Ectodermal cell (in vitro differentiated cells): Measurements from ENCODE around the gene TRIM47.
"Not testable (repeated sequence)": the region's sequence is repeated elsewhere in the genome, so short reads cannot be mapped to it uniquely, and the experiment has no call there.

Experiments used
- H3K27ac ChIP-seq: 2 replicates; pipeline ENCODE4 v1.7.0; 2013; ENCODE audit warnings: mild to moderate bottlenecking, low read depth, low read length; ENCODE audit not compliant: insufficient read depth, poor library complexity, severe bottlenecking
- H3K27me3 ChIP-seq: 2 replicates; pipeline ENCODE4 v1.7.0; 2013; ENCODE audit warnings: mild to moderate bottlenecking, low read length; ENCODE audit not compliant: insufficient read depth, control insufficient read depth, poor library complexity, severe bottlenecking
- H3K36me3 ChIP-seq: one replicate; pipeline ENCODE4 v1.7.0; 2013; ENCODE audit warnings: low read length; ENCODE audit not compliant: control insufficient read depth, insufficient read depth
- H3K4me1 ChIP-seq: one replicate; pipeline ENCODE4 v1.7.0; 2013; ENCODE audit warnings: low read length; ENCODE audit not compliant: control insufficient read depth, insufficient read depth
- H3K4me3 ChIP-seq: 2 replicates; pipeline ENCODE4 v1.7.0; 2013; ENCODE audit warnings: low read depth, low read length, control low read depth; ENCODE audit not compliant: insufficient read depth
- H3K9me3 ChIP-seq: 2 replicates; pipeline ENCODE4 v1.7.0; 2013; ENCODE audit warnings: mild to moderate bottlenecking, low read length, moderate library complexity; ENCODE audit not compliant: control insufficient read depth
- WGBS, 2 experiments: methylation state at CpG; one replicate each; pipeline ENCODE4 v1.1.7; 2013; ENCODE audit warnings: missing lambda C conversion rate in 2 of 2; 5-methylcytosine and 5-hydroxymethylcytosine counted together

TRIM47 gene

GRCh38 chr17:75876190-75876937 lies 2.0 kb downstream of the TRIM47 start:
- 49% methylated on average over 26 of the region's 26 CpGs for WGBS, 2 experiments
- Histone ChIP-seq H3K4me3 (no peak overlapping the region), H3K9me3 (no peaks in the 10 kb centered on the region), H3K27ac (no peak overlapping the region), H3K4me1 (peaks cover 9% of the 10 kb centered on the region), H3K36me3 (no peaks in the 10 kb centered on the region), H3K27me3 (peaks cover 49% of the 10 kb centered on the region)

DNA sequence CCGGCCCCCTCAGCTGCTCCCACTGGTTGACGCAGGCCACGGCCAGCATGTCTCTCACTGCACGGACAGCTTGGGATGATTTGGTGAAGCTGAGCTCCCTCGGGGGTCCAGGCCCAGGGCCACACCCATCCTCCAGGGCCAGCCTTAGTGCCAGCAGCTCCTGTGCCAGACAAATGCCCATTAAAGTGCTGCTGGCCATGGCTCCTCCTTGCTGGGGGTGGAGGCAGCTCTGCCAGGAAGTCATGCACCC lies 2.5 kb downstream of the TRIM47 start:
- 85 to 90% methylated on average over 5 of the region's 5 CpGs for WGBS, 2 experiments
- no peaks in the 10 kb centered on the region for H3K36me3 ChIP-seq
- H3K27me3 ChIP-seq: peaks cover 49% of the 10 kb centered on the region
- no peaks in the 10 kb centered on the region for H3K9me3 ChIP-seq
- peaks cover 9% of the 10 kb centered on the region for H3K4me1 ChIP-seq
- H3K27ac ChIP-seq: no peak overlapping the region
- no peak overlapping the region for H3K4me3 ChIP-seq

DNA sequence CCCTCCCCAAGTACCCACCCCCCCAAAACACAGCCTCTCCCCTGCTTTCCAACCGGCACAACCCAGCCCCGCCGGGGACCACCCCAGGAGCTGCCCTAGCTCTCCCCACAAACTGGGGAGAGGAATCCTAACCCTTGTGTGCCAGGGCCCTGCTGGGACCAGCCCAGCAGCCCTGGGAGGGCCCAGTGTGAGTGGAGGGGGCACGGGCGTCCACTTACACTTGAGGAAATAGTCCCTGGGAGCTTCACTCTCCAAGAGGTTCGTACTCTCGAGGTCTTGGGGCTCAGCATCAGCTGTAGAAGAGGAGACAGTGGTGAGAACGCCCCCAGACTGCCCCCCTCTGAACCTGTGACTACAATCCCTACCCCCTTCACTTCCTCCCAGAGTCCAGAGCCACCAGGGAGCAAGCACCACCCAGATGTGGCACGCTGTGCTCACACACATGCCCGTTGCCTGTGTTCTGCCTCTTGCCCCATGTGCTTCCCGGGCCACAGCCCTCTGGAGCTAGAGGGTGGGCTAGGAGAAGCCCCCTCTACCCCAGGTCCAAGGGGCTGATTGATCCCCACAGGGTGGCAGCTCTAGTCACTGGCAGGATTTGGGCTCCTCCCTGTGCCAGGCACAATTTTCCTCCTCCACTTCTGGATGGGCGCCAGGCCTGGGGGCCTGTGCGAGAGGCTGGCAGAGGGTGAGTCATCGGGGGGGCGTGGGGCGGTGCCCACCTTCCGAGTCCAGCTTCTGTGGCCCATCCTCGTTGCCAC lies 3.0 kb downstream of the TRIM47 start:
- H3K27me3 ChIP-seq: peaks cover 49% of the 10 kb centered on the region
- H3K4me1 ChIP-seq: peaks cover 9% of the 10 kb centered on the region
- H3K9me3 ChIP-seq: no peaks in the 10 kb centered on the region
- no peak overlapping the region for H3K4me3 ChIP-seq
- H3K27ac ChIP-seq: no peak overlapping the region
- WGBS, 2 experiments: 82 to 85% methylated on average over 18 of the region's 18 CpGs
- no peaks in the 10 kb centered on the region for H3K36me3 ChIP-seq

- Histone ChIP-seq H3K36me3 (no peaks in the 10 kb centered on the region), H3K27ac (no peak overlapping the region), H3K27me3 (peaks cover 41% of the 10 kb centered on the region), H3K9me3 (no peaks in the 10 kb centered on the region), H3K4me3 (no peak overlapping the region), H3K4me1 (peaks cover 9% of the 10 kb centered on the region)
- 93 to 94% methylated on average over 38 of the region's 38 CpGs for WGBS, 2 experiments
Observed at GRCh38 chr17:75874323-75875181, 3.8 kb downstream of the TRIM47 start.

DNA sequence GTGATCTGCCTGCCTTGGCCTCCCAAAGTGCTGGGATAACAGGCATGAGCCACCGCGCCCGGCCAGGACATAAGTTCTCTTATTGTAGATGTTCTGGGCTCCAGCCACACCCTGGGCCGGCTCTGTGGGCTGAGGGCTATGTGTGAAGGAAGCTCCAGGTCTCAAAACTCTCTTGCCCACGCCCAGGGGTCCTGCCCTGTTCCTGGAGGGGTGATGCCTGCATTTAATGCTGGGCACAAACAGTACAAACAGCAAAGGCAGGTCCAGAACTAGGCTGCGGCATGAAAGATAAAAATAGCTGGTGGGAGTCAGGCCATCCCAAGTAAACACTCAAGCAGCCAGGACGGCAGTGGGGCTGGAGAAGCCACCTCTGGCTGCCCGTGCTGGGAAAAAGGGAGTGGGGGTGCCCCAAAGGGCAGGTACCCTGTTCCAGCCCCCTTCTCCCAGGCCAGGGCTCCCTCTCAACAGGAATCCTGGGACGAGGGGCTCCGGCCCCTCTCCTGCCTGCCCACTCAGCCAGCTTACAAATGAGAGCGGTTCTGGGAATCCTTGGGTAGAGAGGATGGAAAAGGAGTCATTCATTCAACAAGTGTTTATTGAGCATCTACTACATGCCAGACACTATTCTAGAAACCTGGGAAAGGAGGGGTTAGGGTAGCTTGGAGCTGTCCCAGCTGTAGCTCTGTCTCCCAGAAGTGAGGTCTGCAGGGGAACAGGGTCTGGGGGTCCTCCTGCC lies 4.6 kb downstream of the TRIM47 start:
- Histone ChIP-seq H3K27me3 (peaks cover 33% of the 10 kb centered on the region), H3K27ac (no peak overlapping the region), H3K9me3 (no peaks in the 10 kb centered on the region), H3K4me1 (peaks cover 9% of the 10 kb centered on the region), H3K36me3 (no peaks in the 10 kb centered on the region), H3K4me3 (no peak overlapping the region)
- 81 to 92% methylated on average over 10 to 11 of the region's 11 CpGs for WGBS, 2 experiments

DNA sequence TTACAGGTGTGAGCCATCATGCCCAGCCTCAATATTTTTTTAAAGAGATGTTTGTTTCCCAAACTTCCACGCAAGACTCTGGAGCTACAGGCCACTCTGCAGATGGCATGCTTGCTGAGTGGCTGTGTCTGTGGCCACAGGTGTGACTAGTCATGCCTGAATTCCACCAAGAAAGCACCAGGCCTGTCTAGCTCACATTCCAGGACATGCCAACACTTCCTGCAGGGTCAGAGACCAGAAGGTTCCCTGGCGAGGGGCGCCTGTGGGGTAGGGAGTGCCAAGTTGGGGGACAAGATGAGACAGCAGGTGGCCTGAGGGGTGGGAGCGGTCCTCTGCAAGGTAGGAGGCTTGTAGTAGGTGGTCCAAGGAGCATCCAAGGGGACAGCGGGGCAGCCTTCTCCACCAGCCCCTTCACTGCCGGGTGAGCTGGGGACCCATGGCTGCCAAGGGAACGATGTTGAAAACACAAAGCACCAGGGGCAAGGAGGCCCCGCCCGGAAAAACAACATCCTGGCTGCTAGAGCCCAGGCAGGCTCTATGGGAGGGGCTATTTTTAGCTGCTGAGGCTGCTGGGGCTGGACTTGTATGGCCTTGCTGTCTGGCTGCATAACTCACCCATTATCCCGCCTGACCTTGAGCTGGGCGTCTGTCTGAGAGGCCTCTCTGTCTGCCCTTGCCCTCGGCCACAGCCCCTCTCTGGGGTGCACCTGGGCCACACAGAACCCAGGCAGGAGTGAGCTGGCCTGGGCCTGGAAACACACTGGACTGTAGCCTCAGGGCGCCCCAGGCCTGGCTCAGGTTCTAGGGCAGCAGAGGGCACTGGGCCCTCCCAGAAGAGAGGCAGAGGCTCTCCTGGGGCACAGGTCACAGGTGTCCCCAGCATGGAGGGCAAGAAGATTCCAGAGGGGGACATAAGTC lies 5.7 kb downstream of the TRIM47 start:
- Histone ChIP-seq H3K4me1 (peaks cover 9% of the 10 kb centered on the region), H3K27me3 (peaks cover 23% of the 10 kb centered on the region), H3K9me3 (no peaks in the 10 kb centered on the region), H3K27ac (no peak overlapping the region), H3K36me3 (no peaks in the 10 kb centered on the region), H3K4me3 (no peak overlapping the region)
- WGBS, 2 experiments: 84% methylated on average over 13 of the region's 13 CpGs

- H3K9me3 ChIP-seq, H3K4me1 ChIP-seq, H3K36me3 ChIP-seq, H3K27ac ChIP-seq, H3K27me3 ChIP-seq, H3K4me3 ChIP-seq: not testable (repeated sequence)
- WGBS, 2 experiments: 91 to 93% methylated on average over 9 of the region's 10 CpGs
Observed at GRCh38 chr17:75870228-75870627, 8.2 kb downstream of the TRIM47 start.

DNA sequence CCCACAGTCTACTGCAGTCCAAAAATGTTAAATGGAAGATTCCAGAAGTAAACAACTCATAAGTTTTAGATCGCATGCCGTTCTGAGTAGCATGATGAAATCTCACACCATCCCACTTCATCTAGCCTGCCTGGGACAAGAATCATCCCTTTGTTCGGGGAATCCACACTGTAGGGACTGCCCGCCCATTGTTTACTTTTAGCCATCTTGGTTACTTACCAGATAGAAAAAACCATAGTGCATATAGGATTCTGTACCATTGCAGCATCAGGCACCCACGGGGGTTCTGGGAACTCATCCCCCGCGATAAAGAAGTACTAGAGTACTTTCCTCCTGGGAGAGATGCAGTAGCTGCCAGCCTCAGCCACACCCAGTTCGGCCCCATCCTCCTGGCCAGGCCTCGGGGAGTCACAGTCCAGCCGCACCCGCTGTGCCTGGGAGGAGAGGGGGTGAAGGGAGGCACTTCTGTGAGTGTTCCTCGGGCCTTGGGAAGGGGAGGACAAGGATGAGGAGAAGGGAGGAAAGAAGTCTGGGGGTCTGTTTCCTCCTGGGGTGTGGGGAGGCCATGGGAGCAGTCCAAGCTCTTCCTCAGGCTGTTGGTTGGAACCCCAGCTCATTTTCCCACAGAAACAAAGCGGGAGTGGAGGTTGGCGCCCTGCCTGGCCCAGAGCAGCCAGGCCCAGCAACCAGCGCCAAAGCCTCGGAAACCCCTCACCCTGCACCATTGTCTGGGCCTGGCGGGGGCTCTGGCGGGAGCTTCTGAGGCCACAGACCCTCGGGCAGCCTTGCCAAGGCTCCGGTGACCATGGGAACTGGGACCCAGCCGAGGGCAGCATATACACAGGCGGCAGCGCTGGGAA lies 8.9 kb downstream of the TRIM47 start:
- H3K9me3 ChIP-seq: no peaks in the 10 kb centered on the region
- H3K4me1 ChIP-seq: no peaks in the 10 kb centered on the region
- no peaks in the 10 kb centered on the region for H3K36me3 ChIP-seq
- H3K27ac ChIP-seq: no peak overlapping the region
- no peaks in the 10 kb centered on the region for H3K27me3 ChIP-seq
- H3K4me3 ChIP-seq: no peak overlapping the region
- WGBS, 2 experiments: 83 to 85% methylated on average over 23 of the region's 23 CpGs
